Karpas-422 (cell line): ENCODE results near the gene CHST8. TPM values are rescaled to one million over a fixed set of nuclear protein-coding genes. Genes with fewer than 3 reads are reported as not detected.
"Not testable (repeated sequence)": the region's sequence is repeated elsewhere in the genome, so short reads cannot be mapped to it uniquely, and the experiment has no call there.

ENCODE experiments used
- DNase-seq: peaks from one replicate; pipeline ENCODE4 v3.0.0-alpha.2; 2015
- H2AFZ ChIP-seq: fragments of 200-600 bp; sonication (generic); 2 replicates; pipeline ENCODE4 v1.6.1; 2014; ENCODE audit warnings: antibody characterized with exemption, low read length, mixed read lengths
- H3K27ac ChIP-seq: fragments of 200-600 bp; sonication (generic); 2 replicates; pipeline ENCODE4 v1.5.1; 2014; ENCODE audit warnings: mild to moderate bottlenecking, low read length, moderate library complexity
- H3K27me3 ChIP-seq: fragments of 200-600 bp; sonication (generic); 2 replicates; pipeline ENCODE4 v1.6.1; 2014; ENCODE audit warnings: low read length, mixed read lengths
- H3K36me3 ChIP-seq: fragments of 200-600 bp; sonication (generic); 2 replicates; pipeline ENCODE4 v1.6.1; 2014; ENCODE audit warnings: low read length, mixed read lengths; ENCODE audit not compliant: insufficient read depth
- H3K4me1 ChIP-seq: fragments of 200-600 bp; sonication (generic); 2 replicates; pipeline ENCODE4 v1.6.1; 2014; ENCODE audit warnings: mild to moderate bottlenecking, low read length, mixed read lengths
- H3K4me2 ChIP-seq: fragments of 200-600 bp; sonication (generic); 2 replicates; pipeline ENCODE4 v1.6.1; 2014; ENCODE audit warnings: low read length, low read depth, mild to moderate bottlenecking; ENCODE audit not compliant: poor library complexity, severe bottlenecking
- H3K4me3 ChIP-seq: fragments of 200-600 bp; sonication (generic); 2 replicates; pipeline ENCODE4 v1.5.1; 2014; ENCODE audit warnings: mild to moderate bottlenecking, antibody characterized with exemption, low read length, mixed read lengths
- H3K79me2 ChIP-seq: fragments of 200-600 bp; sonication (generic); 2 replicates; pipeline ENCODE4 v1.6.1; 2014; ENCODE audit warnings: mild to moderate bottlenecking, low read length, mixed read lengths
- H3K9ac ChIP-seq: fragments of 200-600 bp; sonication (generic); 2 replicates; pipeline ENCODE4 v1.6.0; 2014; ENCODE audit warnings: low read length
- H3K9me2 ChIP-seq: fragments of 200-600 bp; sonication (generic), shearing (Covaris generic); replicated peaks from 2 replicates; pipeline ENCODE4 v1.6.0; 2014; ENCODE audit warnings: mild to moderate bottlenecking, low read length, moderate library complexity; ENCODE audit not compliant: insufficient read depth
- H3K9me3 ChIP-seq: fragments of 300-700, 200-600 bp; sonication (generic); 2 replicates; pipeline ENCODE4 v1.6.1; 2014; ENCODE audit warnings: low read length, mixed read lengths
- H4K20me1 ChIP-seq: fragments of 200-600 bp; sonication (generic); 2 replicates; pipeline ENCODE4 v1.6.1; 2014; ENCODE audit warnings: mild to moderate bottlenecking, antibody characterized with exemption, low read length, low read depth; ENCODE audit not compliant: insufficient read depth
- total RNA-seq: library from RNA; depleted of rRNA; stranded (reverse); fragments of >200 nt; shearing (Covaris generic); gene quantifications from 2 replicates; pipeline ENCODE4 v1.2.3, GENCODE V29; 2014; ENCODE audit warnings: low replicate concordance

Gene CHST8
- total RNA-seq, 1 experiment from 2014 or later, result not detected

DNA sequence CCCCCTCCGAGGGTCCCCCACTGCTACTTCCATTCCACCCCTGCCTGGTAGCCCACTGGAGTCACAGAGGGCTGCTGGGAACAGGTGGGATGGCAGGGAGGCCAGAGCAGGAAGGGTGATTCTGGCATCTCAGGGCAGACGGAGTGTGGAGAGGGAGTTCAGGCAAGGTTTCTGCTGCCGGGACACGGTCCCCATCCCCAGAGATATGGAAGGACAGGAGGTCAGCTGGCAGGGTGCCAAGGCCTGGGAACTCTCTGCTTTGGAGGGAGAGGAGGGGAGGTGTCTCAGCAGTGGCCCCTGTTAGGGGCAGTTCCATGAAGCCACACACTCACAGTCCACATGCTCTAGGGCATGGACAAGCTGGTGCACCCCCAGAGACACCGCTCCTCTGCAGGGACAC, 68.1 kb downstream of the CHST8 start:
- Histone ChIP-seq H4K20me1 (no peaks in the 10 kb centered on the region), H3K9me2 (no peaks in the 10 kb centered on the region), H3K4me3 (no peak overlapping the region), H3K4me1 (no peaks in the 10 kb centered on the region), H3K4me2 (no peak overlapping the region), H3K9ac (no peak overlapping the region), H3K79me2 (no peaks in the 10 kb centered on the region), H3K36me3 (no peaks in the 10 kb centered on the region), H3K9me3 (no peaks in the 10 kb centered on the region), H2AFZ (no peak overlapping the region), H3K27me3 (no peaks in the 10 kb centered on the region), H3K27ac (no peak overlapping the region)
- no peak for DNase-seq

DNA sequence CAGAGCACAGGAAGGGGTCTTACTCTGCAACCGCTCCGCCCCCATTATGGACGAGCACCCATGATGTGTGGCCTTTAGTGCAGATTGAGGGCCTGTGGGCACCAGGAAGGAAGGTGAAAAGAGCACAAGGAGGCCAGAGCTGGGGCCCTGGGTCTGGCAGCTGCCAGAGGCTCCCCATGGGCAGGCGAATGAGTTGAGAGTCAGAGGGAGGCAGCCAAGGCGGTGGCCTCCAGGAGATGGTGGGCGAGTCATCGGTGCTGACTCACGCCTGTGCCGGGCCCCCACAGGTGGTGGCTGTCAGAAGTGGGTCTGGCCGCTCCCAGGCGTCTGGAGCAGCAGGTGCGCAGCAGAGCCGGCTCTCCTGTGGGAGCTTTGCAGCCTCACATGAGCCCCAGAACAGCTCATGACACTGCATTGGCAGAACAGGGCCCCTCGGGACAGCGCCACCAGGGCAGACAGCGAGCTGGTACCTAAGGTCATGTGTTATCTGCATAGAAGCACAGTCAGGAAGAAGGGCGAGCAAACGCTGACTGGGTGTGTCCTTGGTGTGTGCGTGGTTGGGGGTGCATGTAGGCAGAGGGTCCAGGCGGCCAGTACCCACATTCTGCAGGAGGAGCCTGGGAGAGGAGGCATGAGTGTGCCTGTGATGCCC, 68.8 kb downstream of the CHST8 start:
- H4K20me1 ChIP-seq, result no peaks in the 10 kb centered on the region
- H3K4me1 ChIP-seq, result no peaks in the 10 kb centered on the region
- H3K9me2 ChIP-seq, result no peaks in the 10 kb centered on the region
- H3K4me3 ChIP-seq, result no peak overlapping the region
- no peak overlapping the region for H3K27ac ChIP-seq
- no peak overlapping the region for H3K4me2 ChIP-seq
- no peaks in the 10 kb centered on the region for H3K79me2 ChIP-seq
- no peaks in the 10 kb centered on the region for H3K9me3 ChIP-seq
- H3K36me3 ChIP-seq, result no peaks in the 10 kb centered on the region
- no peak overlapping the region for H3K9ac ChIP-seq
- no peak overlapping the region for H2AFZ ChIP-seq
- H3K27me3 ChIP-seq, result no peaks in the 10 kb centered on the region
- DNase-seq, result no peak

GRCh38 chr19:33691030-33691427, 69.3 kb downstream of the CHST8 start:
- no peaks in the 10 kb centered on the region for H3K9me2 ChIP-seq
- no peaks in the 10 kb centered on the region for H3K79me2 ChIP-seq
- no peaks in the 10 kb centered on the region for H3K9me3 ChIP-seq
- no peak overlapping the region for H3K9ac ChIP-seq
- no peaks in the 10 kb centered on the region for H3K4me1 ChIP-seq
- DNase-seq, result no peak
- H3K4me3 ChIP-seq, result no peak overlapping the region
- H3K4me2 ChIP-seq, result no peak overlapping the region
- no peak overlapping the region for H2AFZ ChIP-seq
- no peaks in the 10 kb centered on the region for H3K27me3 ChIP-seq
- H3K36me3 ChIP-seq, result no peaks in the 10 kb centered on the region
- no peaks in the 10 kb centered on the region for H4K20me1 ChIP-seq
- no peak overlapping the region for H3K27ac ChIP-seq

DNA sequence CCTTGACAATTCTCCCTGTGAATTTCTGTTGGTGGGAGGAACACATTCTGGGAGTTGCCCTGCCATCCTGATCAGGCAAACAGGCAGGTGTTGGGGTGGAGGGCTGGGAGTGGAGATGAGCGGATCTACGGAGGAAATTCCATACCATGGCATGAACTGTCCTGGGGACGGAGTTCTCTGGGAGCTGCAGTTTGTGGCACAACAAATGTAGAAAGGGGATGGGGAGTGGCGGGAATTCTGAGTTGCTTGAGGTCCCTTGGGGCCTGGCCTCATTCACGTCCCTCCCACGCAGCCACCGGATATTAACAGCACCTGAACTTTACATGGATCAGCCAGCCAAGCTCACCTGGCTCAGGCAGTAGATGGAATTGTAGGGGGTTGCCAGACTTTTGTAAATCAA, 70.0 kb downstream of the CHST8 start:
- Histone ChIP-seq H3K9me3 (no peaks in the 10 kb centered on the region), H2AFZ (no peak overlapping the region), H3K4me3 (no peak overlapping the region), H3K27ac (no peak overlapping the region), H4K20me1 (no peaks in the 10 kb centered on the region), H3K36me3 (no peaks in the 10 kb centered on the region), H3K4me2 (no peak overlapping the region), H3K9me2 (no peaks in the 10 kb centered on the region), H3K9ac (no peak overlapping the region), H3K79me2 (no peaks in the 10 kb centered on the region), H3K4me1 (no peaks in the 10 kb centered on the region), H3K27me3 (no peaks in the 10 kb centered on the region)
- no peak for DNase-seq

- H2AFZ ChIP-seq, result no peak overlapping the region
- H3K4me3 ChIP-seq, result no peak overlapping the region
- no peak overlapping the region for H3K27ac ChIP-seq
- no peak overlapping the region for H3K4me2 ChIP-seq
- H3K4me1 ChIP-seq, result no peaks in the 10 kb centered on the region
- no peak overlapping the region for H3K9ac ChIP-seq
- no peaks in the 10 kb centered on the region for H3K27me3 ChIP-seq
- H3K79me2 ChIP-seq, result no peaks in the 10 kb centered on the region
- no peaks in the 10 kb centered on the region for H3K9me3 ChIP-seq
- H3K36me3 ChIP-seq, result no peaks in the 10 kb centered on the region
- DNase-seq, result no peak
- no peaks in the 10 kb centered on the region for H4K20me1 ChIP-seq
- H3K9me2 ChIP-seq, result no peaks in the 10 kb centered on the region
Observed at GRCh38 chr19:33693678-33694077, 71.9 kb downstream of the CHST8 start.

DNA sequence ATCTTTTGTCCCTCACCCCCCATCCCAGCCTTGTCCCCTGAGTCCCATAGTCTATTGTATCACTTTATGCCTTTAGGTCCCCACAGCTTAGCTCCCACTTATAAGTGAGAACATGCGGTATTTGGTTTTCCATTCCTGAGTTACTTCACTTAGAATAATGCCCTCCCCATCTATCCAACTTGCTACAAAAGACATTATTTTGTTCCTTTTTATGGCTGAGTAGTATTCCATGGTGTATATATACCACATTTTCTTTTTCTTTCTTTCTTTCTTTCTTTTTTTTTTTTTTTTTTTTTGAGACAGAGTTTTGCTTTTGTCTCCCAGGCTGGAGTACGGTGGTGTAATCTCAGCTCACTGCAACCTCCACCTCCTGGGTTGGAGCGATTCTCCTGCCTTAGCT, 73.8 kb downstream of the CHST8 start:
- not testable (repeated sequence) for H3K9me2 ChIP-seq, H2AFZ ChIP-seq, H3K4me3 ChIP-seq, H3K79me2 ChIP-seq, H3K4me1 ChIP-seq, H3K9me3 ChIP-seq, H3K36me3 ChIP-seq, H3K4me2 ChIP-seq, H3K27me3 ChIP-seq, H4K20me1 ChIP-seq, DNase-seq, H3K27ac ChIP-seq, H3K9ac ChIP-seq

- H4K20me1 ChIP-seq, result no peaks in the 10 kb centered on the region
- H3K4me3 ChIP-seq, result no peak overlapping the region
- H3K4me1 ChIP-seq, result no peaks in the 10 kb centered on the region
- no peak overlapping the region for H3K9ac ChIP-seq
- no peaks in the 10 kb centered on the region for H3K79me2 ChIP-seq
- H3K27ac ChIP-seq, result no peak overlapping the region
- no peak overlapping the region for H3K4me2 ChIP-seq
- no peak overlapping the region for H2AFZ ChIP-seq
- no peaks in the 10 kb centered on the region for H3K27me3 ChIP-seq
- H3K9me2 ChIP-seq, result no peaks in the 10 kb centered on the region
- no peaks in the 10 kb centered on the region for H3K9me3 ChIP-seq
- DNase-seq, result no peak
- H3K36me3 ChIP-seq, result no peaks in the 10 kb centered on the region
Observed at GRCh38 chr19:33697766-33698165, 76.0 kb downstream of the CHST8 start.

DNA sequence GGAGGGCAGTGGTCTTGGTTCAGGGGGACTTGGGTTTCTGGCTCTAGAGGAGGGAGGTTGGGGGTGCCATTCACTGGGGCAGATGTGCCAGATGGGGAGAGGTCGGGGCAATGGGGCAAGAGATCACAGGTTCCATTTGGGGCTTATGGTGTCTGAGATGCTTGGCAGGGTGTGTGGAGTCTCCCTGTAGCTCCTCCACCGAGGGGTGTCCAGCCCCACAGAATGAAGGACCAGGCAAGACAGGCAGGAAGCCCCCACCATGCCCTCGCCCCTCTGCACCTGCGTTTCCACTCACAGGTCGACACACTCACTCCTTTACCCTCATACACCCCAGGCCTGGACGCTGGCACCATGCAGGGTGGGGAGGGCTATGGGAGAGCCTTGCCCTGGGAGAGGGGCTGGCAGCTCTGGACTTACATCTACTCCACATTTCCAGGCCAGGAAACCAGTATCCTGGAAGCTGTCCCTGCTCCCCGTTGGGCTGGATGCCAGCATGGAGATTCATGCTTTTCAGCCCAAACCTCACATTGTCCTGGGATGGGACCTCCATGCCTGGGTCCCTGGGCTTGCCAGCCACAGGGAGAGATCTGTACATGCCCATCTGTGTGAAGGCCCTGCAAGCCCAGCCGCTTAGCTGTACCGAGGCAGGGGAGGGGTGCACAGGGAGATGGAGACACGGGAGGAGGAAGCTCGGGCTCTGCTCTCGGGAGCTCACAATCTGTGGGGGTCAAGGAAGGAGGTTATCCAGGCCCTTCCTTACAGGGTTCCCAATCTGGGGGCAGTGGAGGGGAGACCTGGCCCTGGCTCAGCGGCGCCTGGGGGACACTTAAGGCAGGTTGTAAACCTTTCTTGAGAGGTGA, 77.1 kb downstream of the CHST8 start:
- H3K27me3 ChIP-seq, result no peaks in the 10 kb centered on the region
- no peak for DNase-seq
- H3K79me2 ChIP-seq, result no peaks in the 10 kb centered on the region
- no peaks in the 10 kb centered on the region for H3K9me3 ChIP-seq
- no peak overlapping the region for H3K9ac ChIP-seq
- H3K36me3 ChIP-seq, result no peaks in the 10 kb centered on the region
- H2AFZ ChIP-seq, result no peak overlapping the region
- H3K9me2 ChIP-seq, result no peaks in the 10 kb centered on the region
- no peak overlapping the region for H3K27ac ChIP-seq
- H4K20me1 ChIP-seq, result no peaks in the 10 kb centered on the region
- no peak overlapping the region for H3K4me3 ChIP-seq
- H3K4me2 ChIP-seq, result no peak overlapping the region
- no peaks in the 10 kb centered on the region for H3K4me1 ChIP-seq
